GM18508 (cell line): Measurements from ENCODE around the gene CPA5.

ENCODE experiments used
- ATAC-seq: cut with Tn5 transposase; IDR thresholded peaks from one replicate; pipeline ENCODE4 v1.9.1; 2021; ENCODE audit warnings: moderate number of reproducible peaks; ENCODE audit not compliant: insufficient read depth, unreplicated experiment

Gene CPA5

DNA sequence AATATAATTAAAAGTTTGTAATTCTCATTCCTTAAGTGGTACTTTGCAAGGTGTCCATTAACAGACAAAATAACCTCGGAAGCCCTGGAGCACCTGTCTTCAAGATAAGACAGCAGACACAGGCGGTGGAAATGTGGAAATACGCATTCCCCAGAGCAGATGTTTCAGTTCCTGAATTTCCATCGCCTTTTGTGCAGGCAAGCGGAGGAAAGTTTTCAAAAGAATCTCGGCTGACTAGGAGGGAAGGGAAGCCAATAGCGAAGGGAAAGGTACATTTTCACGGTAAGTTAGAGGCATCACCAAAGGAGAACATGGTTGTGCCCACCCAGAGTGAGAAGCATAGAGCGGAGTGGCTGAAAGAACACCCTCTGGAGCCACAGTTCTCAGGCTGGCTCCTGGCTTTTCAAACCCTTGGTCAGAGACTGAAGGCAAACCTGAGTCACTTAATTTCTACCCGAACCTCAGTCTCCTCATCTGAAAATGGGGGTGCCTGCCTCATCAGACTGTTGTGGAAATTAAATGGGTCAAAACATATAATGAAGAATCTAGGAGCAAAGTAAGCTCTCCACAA, 49.3 kb downstream of the CPA5 start:
- no peak for ATAC-seq

- no peak for ATAC-seq
These were observed 50.0 kb downstream of the CPA5 start for GRCh38 chr7:130394421-130395195.

- ATAC-seq = no peak
These were observed 50.8 kb downstream of the CPA5 start for GRCh38 chr7:130395421-130395820.

DNA sequence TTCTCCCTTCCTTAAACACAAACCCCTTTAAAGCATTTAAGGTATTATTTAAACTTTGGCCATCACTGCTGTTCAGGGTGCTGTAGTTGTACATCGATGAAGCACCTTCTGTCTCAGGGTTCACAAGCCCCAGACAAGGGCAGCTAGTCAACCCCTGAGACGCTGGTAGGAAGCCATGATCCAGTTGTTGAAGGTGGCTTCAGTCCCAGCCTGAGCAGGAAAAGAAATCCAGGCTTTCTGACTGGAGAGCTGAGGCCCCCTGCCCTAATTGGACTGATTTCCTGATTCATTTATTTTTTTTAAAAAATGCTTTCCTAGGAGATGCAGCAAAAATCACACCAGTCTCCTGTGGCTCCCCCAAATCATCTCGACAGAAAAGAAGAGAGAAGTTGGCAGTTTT, 51.5 kb downstream of the CPA5 start:
- ATAC-seq = no peak

GRCh38 chr7:130397051-130397757, 52.6 kb downstream of the CPA5 start:
- no peak for ATAC-seq

DNA sequence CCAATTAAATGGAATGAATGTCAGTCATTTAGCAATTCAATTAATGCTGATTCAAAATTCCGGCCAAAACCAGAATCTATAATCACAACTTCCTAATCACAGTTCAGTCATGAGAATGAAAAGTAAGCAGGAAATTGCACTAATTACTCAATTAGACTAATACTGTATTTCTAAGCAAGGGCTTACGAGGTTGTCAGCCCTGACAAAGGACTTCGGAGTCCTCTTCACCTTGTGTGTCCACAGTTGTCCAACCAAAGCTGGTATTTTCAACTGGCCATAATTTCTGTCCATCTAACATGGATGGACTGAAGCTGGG, 53.1 kb downstream of the CPA5 start:
- ATAC-seq = no peak

- ATAC-seq = no peak
These were observed 54.0 kb downstream of the CPA5 start for GRCh38 chr7:130398526-130399090.

DNA sequence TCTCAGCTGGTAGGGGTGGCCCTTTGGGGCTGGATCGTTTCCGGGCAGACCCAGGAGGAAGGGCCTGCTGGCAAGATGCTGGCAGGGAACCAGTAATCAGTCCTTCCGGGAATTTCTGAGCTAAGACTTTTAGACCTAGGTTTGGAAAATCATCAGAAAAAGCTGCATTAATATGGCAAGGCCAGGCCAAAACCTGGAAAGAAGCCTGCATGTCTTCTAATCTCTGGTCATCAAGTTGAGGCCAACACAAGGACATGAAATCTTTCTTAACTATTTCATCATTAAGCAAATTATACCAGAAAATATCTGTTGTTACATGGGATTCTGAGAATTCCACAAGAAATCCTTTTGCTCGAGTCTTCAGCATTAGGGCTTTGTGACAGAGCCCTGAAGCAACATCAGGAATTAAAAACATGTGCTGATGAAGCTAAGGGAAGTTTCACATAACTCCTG, 55.5 kb downstream of the CPA5 start:
- ATAC-seq = no peak

- no peak for ATAC-seq
These were observed 56.5 kb downstream of the CPA5 start for GRCh38 chr7:130401101-130401500.

DNA sequence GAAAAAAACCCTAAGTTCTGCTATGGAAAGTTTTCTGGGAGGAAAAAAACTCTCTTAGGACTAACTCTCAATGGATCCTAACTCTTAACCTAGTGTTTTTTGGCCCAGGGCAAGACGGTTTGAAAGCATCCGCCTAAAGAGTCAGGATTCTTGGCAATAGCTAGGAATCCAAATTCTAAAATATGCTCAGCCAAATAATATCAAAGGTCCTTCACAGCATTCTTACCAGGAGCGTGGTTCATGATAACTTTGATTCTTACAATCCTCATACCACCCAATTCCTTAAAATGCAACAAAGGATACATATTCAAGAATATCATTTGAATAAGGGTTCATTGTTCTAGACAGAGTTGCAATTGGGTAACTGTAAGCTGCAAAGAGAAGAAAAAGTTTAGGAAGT, 57.0 kb downstream of the CPA5 start:
- no peak for ATAC-seq

DNA sequence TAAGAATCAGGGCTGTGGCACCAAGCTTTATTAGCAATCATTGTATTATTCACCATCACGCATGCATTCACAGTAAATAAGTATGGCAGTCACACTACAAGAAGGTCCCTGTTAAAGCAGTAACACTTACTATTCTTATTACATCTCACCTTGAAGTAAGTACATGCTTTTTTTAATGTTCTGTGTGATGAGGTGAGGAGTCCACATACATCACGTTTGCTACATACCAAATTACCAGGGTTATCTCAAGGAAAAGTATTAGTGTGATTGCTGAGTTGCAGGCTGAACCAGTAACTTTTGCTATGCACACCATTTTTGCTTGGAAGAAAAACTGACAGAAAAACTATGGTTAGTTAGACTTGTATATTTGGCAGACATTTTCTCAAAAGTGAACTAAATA, 60.4 kb downstream of the CPA5 start:
- ATAC-seq = no peak

GRCh38 chr7:130409067-130409711, 64.6 kb downstream of the CPA5 start:
- no peak for ATAC-seq

DNA sequence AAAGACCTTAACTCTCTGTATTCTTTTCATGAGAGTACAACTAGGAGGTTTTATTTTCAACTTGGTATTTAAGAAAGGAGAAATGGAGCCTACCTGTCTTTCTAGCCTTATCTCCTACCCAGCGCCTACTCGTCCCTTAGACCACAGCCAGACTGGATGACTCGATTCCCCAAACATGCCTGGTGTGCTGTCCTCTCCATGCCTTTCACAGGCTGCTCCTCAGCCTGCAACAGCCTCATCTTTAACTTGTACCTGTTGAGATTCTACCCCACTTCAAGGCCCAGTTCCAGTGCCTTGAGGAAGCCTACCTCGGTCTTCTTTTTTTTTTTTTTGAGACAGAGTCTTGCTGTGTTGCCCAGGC, 65.1 kb downstream of the CPA5 start:
- no peak for ATAC-seq

GRCh38 chr7:130410868-130411541, 66.4 kb downstream of the CPA5 start:
- ATAC-seq = no peak

DNA sequence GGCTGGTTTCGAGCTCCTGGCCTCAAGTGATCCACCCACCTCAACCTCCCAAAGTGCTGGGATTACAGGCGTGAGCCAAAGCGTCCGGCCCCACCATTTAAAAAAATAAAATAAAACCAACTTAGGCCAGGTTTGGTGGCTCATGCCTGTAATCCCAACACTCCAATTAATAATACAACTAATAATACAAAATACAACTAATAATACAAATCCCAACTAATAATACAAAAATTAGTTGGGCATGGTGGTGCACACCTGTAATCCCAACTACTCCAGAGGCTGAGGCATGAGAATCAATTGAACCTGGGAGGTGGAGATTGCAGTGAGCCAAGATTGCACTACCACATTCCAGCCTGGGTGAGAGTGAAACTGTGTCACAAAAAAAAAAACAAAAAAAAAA, 68.6 kb downstream of the CPA5 start:
- no peak for ATAC-seq

DNA sequence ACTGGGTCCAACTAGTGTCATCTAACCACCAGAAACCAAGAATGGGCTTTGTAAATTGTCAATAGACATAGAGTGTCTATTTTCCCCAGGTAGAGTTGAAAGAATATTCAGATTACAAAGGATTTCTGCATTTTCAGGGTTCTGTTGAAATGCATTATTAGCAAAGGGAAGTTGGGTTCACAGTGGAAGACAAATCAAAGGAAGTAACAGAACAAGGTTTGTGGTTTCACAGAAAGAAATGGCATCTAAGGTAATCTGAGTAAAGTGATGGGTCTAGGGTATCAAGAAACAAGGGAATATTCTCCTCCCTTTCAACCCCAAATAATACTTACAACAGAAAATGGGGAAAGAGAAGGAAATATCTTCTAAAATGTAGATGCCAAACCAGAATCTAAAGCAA, 70.4 kb downstream of the CPA5 start:
- no peak for ATAC-seq

GRCh38 chr7:130417213-130417612, 72.6 kb downstream of the CPA5 start:
- no peak for ATAC-seq

DNA sequence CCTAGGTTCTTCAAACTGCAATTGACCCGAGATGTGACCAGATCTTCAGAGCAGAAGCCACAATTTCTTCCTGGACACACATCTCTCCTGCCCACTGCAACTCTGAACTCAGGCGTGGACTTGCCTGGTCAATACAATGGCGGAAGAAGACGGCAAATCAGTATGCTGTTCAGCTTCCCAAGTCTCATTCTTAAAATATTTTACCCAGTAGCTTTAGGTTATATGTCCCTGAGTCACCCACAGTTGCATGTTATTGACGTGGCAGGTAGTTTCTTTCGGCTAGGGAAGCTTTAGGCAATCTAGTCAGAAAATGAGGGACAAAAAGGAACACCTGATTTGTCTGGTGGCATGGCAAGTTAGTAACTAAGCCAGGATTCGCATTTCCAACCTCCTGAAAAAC, 73.7 kb downstream of the CPA5 start:
- no peak for ATAC-seq
